HepG2 (cell line): ENCODE results near the gene RUSC1. TPM values are rescaled to one million over a fixed set of nuclear protein-coding genes. Genes with fewer than 3 reads are reported as not detected.
A peak's percentile ranks its signal among the peaks of the same experiment; 100 is the strongest.

ENCODE experiments used
- CHCHD3 ChIP-seq: sonication (generic); formaldehyde crosslinking; IDR thresholded peaks from 2 replicates; pipeline ENCODE4 v1.8.0; 2022; ENCODE audit warnings: mild to moderate bottlenecking, missing genetic modification reagents, moderate library complexity
- ERF ChIP-seq: IDR thresholded peaks from 2 replicates; pipeline ENCODE4 v1.6.1; 2018; ENCODE audit warnings: missing biosample characterization, missing genetic modification reagents
- FOXA1 ChIP-seq, 2 experiments: fragments of 450-650 bp in 1 of 2; sonication (generic) in 1 of 2; formaldehyde crosslinking in 1 of 2; IDR thresholded peaks; 2 replicates each; pipeline versions ENCODE4 v1.4.0 to v1.6.1; 2016 to 2020; ENCODE audit warnings: missing genetic modification reagents in 1 of 2
- FOXP1 ChIP-seq, 2 experiments: fragments of 450-650 bp in 1 of 2; IDR thresholded peaks; 2 replicates each; pipeline ENCODE4 v1.6.1; 2017 to 2018; ENCODE audit warnings: antibody characterized with exemption in 1 of 2
- GPBP1L1 ChIP-seq: sonication (generic); formaldehyde crosslinking; IDR thresholded peaks from 2 replicates; pipeline ENCODE4 v1.5.0; 2020; ENCODE audit warnings: mild to moderate bottlenecking, missing genetic modification reagents
- RXRA ChIP-seq: sonication (generic); formaldehyde crosslinking; IDR thresholded peaks from 2 replicates; pipeline ENCODE4 v1.5.1; 2020; ENCODE audit warnings: missing genetic modification reagents
- SAP130 ChIP-seq: IDR thresholded peaks from 2 replicates; pipeline ENCODE4 v1.6.1; 2016; ENCODE audit warnings: low read depth
- SP2 ChIP-seq: sonication (generic); formaldehyde crosslinking; IDR thresholded peaks from 2 replicates; pipeline ENCODE4 v1.5.1; 2020; ENCODE audit warnings: mild to moderate bottlenecking, missing genetic modification reagents
- ZNF264 ChIP-seq: sonication (generic); formaldehyde crosslinking; IDR thresholded peaks from 2 replicates; pipeline ENCODE4 v1.4.0; 2020; ENCODE audit warnings: missing genetic modification reagents
- polyA plus RNA-seq, 8 experiments: library from polyadenylated mRNA; depleted of rRNA in 3 of 8; stranded (reverse) in 7 of 8; unstranded in 1 of 8; fragments of >200 nt; fragmentation: Illumina TruSeq in 4 of 8; extraction: Trizol in 4 of 8; gene quantifications; 2 replicates each; pipeline versions ENCODE4 v1.2.1 to v1.2.3, GENCODE V29; 2011 to 2016; ENCODE audit warnings: low read depth in 4 of 8, missing spikeins in 1 of 8, mixed read lengths in 1 of 8; ENCODE audit not compliant: insufficient read depth in 1 of 8
- total RNA-seq, 5 experiments: library from RNA; depleted of rRNA; stranded (reverse); fragments of >200 nt; fragmentation: Illumina TruSeq; extraction: Trizol; gene quantifications; 2 replicates each; pipeline ENCODE4 v1.2.3, GENCODE V29; 2016; ENCODE audit warnings: low read depth in 1 of 5
- TF ChIP-seq, protein P1 (sequence below): IDR thresholded peaks from 2 replicates; pipeline ENCODE4 v1.6.1; 2016; ENCODE audit warnings: low read depth
- TF ChIP-seq, protein P2 (sequence below), 2 experiments: sonication (generic) in 1 of 2; formaldehyde crosslinking in 1 of 2; IDR thresholded peaks; 2 replicates each; pipeline versions ENCODE4 v1.4.0 to v1.6.1; 2016 to 2020; ENCODE audit warnings: borderline replicate concordance in 1 of 2, low read depth in 1 of 2, mild to moderate bottlenecking in 1 of 2, missing genetic modification reagents in 1 of 2
- TF ChIP-seq, protein P3 (sequence below): sonication (generic); formaldehyde crosslinking; IDR thresholded peaks from 2 replicates; pipeline ENCODE4 v1.8.0; 2022; ENCODE audit warnings: mild to moderate bottlenecking, missing genetic modification reagents
- TF ChIP-seq, protein P4 (sequence below): sonication (generic); formaldehyde crosslinking; IDR thresholded peaks from 2 replicates; pipeline ENCODE4 v1.4.0; 2020; ENCODE audit warnings: missing genetic modification reagents

The RUSC1 gene
- total and polyA plus RNA-seq, 2 of the 13 experiments (the other 11 are each of a cell fraction or from before 2014, with no cell fraction given): 18.7 to 20.4 TPM

DNA sequence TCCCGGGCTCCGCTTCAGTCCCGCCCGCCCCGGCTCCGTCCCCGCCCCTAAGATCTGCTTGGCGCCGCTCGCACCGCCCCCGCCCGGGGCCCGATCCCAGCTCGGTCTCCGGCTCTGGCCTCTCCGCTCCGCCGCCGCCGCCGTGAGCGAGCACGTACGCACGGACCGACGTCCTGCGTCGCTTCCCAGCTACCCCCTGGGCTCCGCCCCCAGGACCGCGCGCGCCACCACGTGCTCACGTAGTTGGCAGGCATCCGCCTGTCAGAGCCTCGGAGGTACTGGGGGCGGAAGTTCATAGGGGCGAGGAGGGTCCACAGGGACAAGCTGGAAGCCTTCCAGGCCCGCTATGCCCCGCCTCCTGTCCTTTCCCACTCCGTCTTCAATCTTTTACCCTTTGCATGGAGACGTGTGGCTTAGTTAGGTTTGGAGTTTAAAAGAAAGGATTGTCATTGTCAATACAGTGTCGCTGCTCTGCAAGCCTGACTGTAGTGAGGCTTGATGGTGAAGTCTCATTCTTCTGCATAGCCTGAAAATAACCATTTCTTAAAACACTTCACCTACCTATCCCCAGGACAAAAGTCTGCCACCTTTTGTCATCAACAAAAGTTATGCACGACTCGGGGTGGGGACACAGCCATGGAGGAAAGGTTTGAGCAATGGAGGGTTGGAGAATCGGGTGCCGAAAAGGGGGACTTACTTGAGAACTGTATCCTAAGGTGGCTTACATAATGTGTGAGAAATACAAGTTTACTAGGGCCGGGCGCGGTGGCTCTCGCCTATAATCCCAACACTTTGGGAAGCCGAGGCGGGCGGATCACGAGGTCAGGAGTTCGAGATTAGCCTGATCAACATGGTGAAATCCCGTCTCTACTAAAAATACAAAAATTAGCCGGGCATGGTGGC, 47.1 kb upstream of the RUSC1 start, which contains the start of gene CLK2 (continued):
- TF ChIP-seq FOXA1 (IDR thresholded peaks at IDR 0.05): no peak
- peak; percentile 22; the same call in 1 of the 2 replicates for TF ChIP-seq FOXA1 (CRISPR knock-in tag; IDR thresholded peaks at IDR 0.05)
- TF ChIP-seq SAP130: peak; percentile 98
- TF ChIP-seq ZNF264 (CRISPR knock-in tag): no peak
- TF ChIP-seq, protein P1, sequence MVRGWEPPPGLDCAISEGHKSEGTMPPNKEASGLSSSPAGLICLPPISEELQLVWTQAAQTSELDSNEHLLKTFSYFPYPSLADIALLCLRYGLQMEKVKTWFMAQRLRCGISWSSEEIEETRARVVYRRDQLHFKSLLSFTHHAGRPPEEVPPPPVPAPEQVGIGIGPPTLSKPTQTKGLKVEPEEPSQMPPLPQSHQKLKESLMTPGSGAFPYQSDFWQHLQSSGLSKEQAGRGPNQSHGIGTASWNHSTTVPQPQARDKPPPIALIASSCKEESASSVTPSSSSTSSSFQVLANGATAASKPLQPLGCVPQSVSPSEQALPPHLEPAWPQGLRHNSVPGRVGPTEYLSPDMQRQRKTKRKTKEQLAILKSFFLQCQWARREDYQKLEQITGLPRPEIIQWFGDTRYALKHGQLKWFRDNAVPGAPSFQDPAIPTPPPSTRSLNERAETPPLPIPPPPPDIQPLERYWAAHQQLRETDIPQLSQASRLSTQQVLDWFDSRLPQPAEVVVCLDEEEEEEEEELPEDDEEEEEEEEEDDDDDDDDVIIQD: peak; percentile 76
- TF ChIP-seq, protein P2, sequence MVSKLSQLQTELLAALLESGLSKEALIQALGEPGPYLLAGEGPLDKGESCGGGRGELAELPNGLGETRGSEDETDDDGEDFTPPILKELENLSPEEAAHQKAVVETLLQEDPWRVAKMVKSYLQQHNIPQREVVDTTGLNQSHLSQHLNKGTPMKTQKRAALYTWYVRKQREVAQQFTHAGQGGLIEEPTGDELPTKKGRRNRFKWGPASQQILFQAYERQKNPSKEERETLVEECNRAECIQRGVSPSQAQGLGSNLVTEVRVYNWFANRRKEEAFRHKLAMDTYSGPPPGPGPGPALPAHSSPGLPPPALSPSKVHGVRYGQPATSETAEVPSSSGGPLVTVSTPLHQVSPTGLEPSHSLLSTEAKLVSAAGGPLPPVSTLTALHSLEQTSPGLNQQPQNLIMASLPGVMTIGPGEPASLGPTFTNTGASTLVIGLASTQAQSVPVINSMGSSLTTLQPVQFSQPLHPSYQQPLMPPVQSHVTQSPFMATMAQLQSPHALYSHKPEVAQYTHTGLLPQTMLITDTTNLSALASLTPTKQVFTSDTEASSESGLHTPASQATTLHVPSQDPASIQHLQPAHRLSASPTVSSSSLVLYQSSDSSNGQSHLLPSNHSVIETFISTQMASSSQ (IDR thresholded peaks at IDR 0.05; ENCODE audit: low read depth): no peak
- TF ChIP-seq, protein P2 (CRISPR knock-in tag; IDR thresholded peaks at IDR 0.05; ENCODE audit: borderline replicate concordance): peak; percentile 71; the same call in 1 of the 2 replicates
- no peak for TF ChIP-seq FOXP1 (IDR thresholded peaks at IDR 0.05)
- 0 out of 2 replicates have a peak, but pooled peaks have one; percentile 25 for TF ChIP-seq FOXP1 (CRISPR knock-in tag; IDR thresholded peaks at IDR 0.05)
- no peak for TF ChIP-seq CHCHD3 (CRISPR knock-in tag)
- peak; percentile 83 for TF ChIP-seq RXRA
- no peak for TF ChIP-seq GPBP1L1 (CRISPR knock-in tag)
- TF ChIP-seq, protein P3, sequence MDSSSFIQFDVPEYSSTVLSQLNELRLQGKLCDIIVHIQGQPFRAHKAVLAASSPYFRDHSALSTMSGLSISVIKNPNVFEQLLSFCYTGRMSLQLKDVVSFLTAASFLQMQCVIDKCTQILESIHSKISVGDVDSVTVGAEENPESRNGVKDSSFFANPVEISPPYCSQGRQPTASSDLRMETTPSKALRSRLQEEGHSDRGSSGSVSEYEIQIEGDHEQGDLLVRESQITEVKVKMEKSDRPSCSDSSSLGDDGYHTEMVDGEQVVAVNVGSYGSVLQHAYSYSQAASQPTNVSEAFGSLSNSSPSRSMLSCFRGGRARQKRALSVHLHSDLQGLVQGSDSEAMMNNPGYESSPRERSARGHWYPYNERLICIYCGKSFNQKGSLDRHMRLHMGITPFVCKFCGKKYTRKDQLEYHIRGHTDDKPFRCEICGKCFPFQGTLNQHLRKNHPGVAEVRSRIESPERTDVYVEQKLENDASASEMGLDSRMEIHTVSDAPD (CRISPR knock-in tag): no peak
- peak; percentile 65 for TF ChIP-seq SP2 (CRISPR knock-in tag)
- TF ChIP-seq ERF (CRISPR knock-in tag): peak; percentile 57; the same call in 1 of the 2 replicates
- TF ChIP-seq, protein P4, sequence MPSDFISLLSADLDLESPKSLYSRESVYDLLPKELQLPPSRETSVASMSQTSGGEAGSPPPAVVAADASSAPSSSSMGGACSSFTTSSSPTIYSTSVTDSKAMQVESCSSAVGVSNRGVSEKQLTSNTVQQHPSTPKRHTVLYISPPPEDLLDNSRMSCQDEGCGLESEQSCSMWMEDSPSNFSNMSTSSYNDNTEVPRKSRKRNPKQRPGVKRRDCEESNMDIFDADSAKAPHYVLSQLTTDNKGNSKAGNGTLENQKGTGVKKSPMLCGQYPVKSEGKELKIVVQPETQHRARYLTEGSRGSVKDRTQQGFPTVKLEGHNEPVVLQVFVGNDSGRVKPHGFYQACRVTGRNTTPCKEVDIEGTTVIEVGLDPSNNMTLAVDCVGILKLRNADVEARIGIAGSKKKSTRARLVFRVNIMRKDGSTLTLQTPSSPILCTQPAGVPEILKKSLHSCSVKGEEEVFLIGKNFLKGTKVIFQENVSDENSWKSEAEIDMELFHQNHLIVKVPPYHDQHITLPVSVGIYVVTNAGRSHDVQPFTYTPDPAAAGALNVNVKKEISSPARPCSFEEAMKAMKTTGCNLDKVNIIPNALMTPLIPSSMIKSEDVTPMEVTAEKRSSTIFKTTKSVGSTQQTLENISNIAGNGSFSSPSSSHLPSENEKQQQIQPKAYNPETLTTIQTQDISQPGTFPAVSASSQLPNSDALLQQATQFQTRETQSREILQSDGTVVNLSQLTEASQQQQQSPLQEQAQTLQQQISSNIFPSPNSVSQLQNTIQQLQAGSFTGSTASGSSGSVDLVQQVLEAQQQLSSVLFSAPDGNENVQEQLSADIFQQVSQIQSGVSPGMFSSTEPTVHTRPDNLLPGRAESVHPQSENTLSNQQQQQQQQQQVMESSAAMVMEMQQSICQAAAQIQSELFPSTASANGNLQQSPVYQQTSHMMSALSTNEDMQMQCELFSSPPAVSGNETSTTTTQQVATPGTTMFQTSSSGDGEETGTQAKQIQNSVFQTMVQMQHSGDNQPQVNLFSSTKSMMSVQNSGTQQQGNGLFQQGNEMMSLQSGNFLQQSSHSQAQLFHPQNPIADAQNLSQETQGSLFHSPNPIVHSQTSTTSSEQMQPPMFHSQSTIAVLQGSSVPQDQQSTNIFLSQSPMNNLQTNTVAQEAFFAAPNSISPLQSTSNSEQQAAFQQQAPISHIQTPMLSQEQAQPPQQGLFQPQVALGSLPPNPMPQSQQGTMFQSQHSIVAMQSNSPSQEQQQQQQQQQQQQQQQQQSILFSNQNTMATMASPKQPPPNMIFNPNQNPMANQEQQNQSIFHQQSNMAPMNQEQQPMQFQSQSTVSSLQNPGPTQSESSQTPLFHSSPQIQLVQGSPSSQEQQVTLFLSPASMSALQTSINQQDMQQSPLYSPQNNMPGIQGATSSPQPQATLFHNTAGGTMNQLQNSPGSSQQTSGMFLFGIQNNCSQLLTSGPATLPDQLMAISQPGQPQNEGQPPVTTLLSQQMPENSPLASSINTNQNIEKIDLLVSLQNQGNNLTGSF (CRISPR knock-in tag): no peak
